Neural crest cell (in vitro differentiated cells): ENCODE data around the gene ST3GAL2. TPM values are rescaled to one million over a fixed set of nuclear protein-coding genes. Genes with fewer than 3 reads are reported as not detected.
A peak's percentile ranks its signal among the peaks of the same experiment; 100 is the strongest.

Source experiments
- DNase-seq: peaks from one replicate; pipeline ENCODE4 v3.0.0; 2021; ENCODE audit warnings: low read depth, mixed read lengths, low spot score
- H3K27ac Mint-ChIP-seq: one replicate; pipeline ENCODE4 v1.8.0; 2021; ENCODE audit warnings: mild to moderate bottlenecking, mixed read lengths; ENCODE audit not compliant: unreplicated experiment
- H3K27me3 Mint-ChIP-seq: 2 replicates; pipeline ENCODE4 v1.8.0; 2021; ENCODE audit warnings: low read depth, mild to moderate bottlenecking, mixed read lengths
- H3K36me3 Mint-ChIP-seq: 2 replicates; pipeline ENCODE4 v1.8.0; 2021; ENCODE audit warnings: low read depth, mild to moderate bottlenecking, mixed read lengths
- H3K4me1 Mint-ChIP-seq: 2 replicates; pipeline ENCODE4 v1.8.0; 2021; ENCODE audit warnings: mixed read lengths
- H3K4me3 Mint-ChIP-seq: one replicate; pipeline ENCODE4 v1.8.0; 2021; ENCODE audit warnings: mild to moderate bottlenecking, mixed read lengths
- H3K9me3 Mint-ChIP-seq: 2 replicates; pipeline ENCODE4 v1.8.0; 2021; ENCODE audit warnings: mixed read lengths
- total RNA-seq: library from RNA; stranded (reverse); gene quantifications from 2 replicates; pipeline ENCODE4 v1.2.1, GENCODE V29; 2021
- TF ChIP-seq, protein P1 (sequence below): fragments of 200-600 bp; sonication (generic); conservative IDR thresholded peaks from 2 replicates; pipeline ENCODE4 v1.5.0; 2021; ENCODE audit warnings: antibody characterized with exemption, mild to moderate bottlenecking

ST3GAL2 gene
- total RNA-seq, 1 donor from 2014 or later = 41.8 TPM

DNA sequence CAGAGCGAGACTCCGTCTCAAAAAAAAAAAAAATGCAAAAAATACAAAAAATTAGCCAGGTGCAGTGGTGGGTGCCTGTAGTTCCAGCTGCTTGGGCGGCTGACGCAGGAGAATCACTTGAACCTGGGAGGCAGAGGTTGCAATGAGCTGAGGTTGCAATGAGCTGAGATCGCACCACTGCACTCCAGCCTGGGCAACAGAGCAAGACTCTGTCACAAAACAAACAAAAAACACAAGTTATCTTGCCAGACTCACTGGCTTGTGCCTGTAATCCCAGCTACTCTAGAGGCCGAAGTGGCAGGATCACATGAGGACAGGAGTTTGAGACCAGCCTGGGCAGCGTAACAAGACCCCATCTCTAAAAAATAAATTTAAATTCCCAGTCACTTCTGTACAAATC lies 3.4 kb upstream of the ST3GAL2 start:
- TF ChIP-seq, protein P1, sequence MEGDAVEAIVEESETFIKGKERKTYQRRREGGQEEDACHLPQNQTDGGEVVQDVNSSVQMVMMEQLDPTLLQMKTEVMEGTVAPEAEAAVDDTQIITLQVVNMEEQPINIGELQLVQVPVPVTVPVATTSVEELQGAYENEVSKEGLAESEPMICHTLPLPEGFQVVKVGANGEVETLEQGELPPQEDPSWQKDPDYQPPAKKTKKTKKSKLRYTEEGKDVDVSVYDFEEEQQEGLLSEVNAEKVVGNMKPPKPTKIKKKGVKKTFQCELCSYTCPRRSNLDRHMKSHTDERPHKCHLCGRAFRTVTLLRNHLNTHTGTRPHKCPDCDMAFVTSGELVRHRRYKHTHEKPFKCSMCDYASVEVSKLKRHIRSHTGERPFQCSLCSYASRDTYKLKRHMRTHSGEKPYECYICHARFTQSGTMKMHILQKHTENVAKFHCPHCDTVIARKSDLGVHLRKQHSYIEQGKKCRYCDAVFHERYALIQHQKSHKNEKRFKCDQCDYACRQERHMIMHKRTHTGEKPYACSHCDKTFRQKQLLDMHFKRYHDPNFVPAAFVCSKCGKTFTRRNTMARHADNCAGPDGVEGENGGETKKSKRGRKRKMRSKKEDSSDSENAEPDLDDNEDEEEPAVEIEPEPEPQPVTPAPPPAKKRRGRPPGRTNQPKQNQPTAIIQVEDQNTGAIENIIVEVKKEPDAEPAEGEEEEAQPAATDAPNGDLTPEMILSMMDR = no peak
- Mint-ChIP-seq H3K4me3 (no peak overlapping the region), H3K4me1 (peaks cover 35% of the 10 kb centered on the region), H3K27me3 (no peaks in the 10 kb centered on the region), H3K9me3 (no peaks in the 10 kb centered on the region), H3K27ac (no peak overlapping the region), H3K36me3 (no peaks in the 10 kb centered on the region)
- DNase-seq = no peak

DNA sequence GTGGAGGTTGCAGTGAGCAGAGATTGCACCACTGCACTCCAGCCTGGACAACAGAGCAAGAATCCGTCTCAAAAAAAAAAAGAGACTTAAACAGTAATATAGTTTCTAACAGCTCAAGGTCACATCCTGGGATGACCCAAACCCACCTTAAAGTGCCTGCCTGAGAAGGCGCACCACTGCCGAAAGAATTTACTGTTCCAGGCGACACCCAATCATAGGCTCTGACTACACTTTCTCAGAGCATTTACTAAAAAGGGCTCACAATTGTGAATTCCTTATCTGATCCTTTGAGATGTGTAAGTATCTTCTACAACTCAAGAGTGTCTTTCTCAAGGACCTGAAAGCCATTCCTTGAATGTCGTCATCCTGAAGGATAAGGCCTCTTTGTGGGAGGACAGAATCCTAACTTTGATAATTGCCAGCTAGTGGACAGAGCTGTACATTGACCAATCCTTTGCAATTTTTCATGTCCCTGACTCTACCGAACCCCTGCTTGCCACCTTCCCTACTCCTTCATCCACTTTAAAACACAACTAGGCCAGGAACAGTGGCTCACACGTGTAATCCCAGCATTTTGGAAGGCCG lies 2.6 kb upstream of the ST3GAL2 start:
- H3K4me1 Mint-ChIP-seq = peaks cover 44% of the 10 kb centered on the region
- H3K27ac Mint-ChIP-seq = no peak overlapping the region
- no peaks in the 10 kb centered on the region for H3K9me3 Mint-ChIP-seq
- H3K36me3 Mint-ChIP-seq = no peaks in the 10 kb centered on the region
- TF ChIP-seq, protein P1 = no peak
- H3K27me3 Mint-ChIP-seq = no peaks in the 10 kb centered on the region
- H3K4me3 Mint-ChIP-seq = peak overlapping the region; percentile 66
- DNase-seq = no peak

DNA sequence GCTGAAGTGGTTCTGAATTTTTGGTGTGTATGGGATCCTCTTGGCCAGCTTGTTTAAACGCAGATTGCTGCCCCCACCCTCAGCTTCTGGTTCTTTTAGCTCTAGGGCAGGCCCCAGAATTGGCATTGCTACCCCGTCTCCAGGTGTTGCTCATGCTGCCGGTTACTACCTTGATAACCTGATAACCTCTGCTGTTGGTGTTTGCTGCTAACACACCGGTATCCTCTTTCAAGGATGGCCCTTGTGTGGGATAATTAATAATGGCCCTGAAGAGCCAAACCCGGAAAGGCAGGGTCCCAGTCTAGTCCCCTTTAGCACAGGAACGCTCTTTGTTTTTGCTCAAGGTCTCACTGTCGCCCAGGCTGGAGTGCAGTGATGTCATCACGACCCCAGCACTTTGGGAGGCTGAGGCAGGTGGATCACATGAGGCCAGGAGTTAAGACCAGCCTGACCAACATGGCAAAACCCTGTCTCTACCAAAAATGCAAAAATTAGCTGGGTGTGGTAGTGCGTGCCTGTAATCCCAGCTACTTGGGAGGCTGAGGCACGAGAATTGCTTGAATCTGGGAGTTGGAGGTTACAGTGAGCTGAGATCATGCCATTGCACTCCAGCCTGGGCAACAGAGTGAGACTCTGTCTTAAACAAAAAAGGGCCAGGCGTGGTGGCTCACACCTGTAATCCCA lies 1.3 kb upstream of the ST3GAL2 start:
- DNase-seq = no peak
- H3K9me3 Mint-ChIP-seq = no peaks in the 10 kb centered on the region
- TF ChIP-seq, protein P1 = no peak
- no peak overlapping the region for H3K27ac Mint-ChIP-seq
- H3K36me3 Mint-ChIP-seq = no peaks in the 10 kb centered on the region
- no peaks in the 10 kb centered on the region for H3K27me3 Mint-ChIP-seq
- peak overlapping the region; percentile 96 for H3K4me3 Mint-ChIP-seq
- H3K4me1 Mint-ChIP-seq = peaks cover 47% of the 10 kb centered on the region

DNA sequence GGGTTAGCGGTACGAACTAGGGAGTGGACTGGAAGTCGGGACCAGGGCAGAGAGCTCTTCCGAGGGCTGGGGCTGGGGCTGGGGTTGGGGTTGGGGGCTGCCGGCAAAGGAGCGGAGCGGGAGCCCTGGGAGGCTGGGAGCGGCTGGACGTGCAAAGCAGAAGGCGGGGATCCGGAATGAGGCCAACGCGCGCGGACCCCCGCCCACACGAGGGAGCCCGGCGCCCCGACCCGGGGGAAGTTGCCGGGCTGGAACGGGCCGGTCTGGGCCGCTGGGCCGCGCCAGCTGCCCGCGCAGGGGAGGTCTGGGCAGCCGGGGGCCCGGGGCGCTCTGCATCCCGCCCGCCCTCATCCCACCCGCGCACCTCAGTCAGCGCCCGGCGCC lies 323 bp downstream of the ST3GAL2 start:
- TF ChIP-seq, protein P1 = no peak
- no peaks in the 10 kb centered on the region for H3K27me3 Mint-ChIP-seq
- DNase-seq = no peak
- H3K36me3 Mint-ChIP-seq = peaks cover 3% of the 10 kb centered on the region
- no peaks in the 10 kb centered on the region for H3K9me3 Mint-ChIP-seq
- H3K4me3 Mint-ChIP-seq = peak overlapping the region; percentile 92
- peaks cover 45% of the 10 kb centered on the region for H3K4me1 Mint-ChIP-seq
- H3K27ac Mint-ChIP-seq = no peak overlapping the region

DNA sequence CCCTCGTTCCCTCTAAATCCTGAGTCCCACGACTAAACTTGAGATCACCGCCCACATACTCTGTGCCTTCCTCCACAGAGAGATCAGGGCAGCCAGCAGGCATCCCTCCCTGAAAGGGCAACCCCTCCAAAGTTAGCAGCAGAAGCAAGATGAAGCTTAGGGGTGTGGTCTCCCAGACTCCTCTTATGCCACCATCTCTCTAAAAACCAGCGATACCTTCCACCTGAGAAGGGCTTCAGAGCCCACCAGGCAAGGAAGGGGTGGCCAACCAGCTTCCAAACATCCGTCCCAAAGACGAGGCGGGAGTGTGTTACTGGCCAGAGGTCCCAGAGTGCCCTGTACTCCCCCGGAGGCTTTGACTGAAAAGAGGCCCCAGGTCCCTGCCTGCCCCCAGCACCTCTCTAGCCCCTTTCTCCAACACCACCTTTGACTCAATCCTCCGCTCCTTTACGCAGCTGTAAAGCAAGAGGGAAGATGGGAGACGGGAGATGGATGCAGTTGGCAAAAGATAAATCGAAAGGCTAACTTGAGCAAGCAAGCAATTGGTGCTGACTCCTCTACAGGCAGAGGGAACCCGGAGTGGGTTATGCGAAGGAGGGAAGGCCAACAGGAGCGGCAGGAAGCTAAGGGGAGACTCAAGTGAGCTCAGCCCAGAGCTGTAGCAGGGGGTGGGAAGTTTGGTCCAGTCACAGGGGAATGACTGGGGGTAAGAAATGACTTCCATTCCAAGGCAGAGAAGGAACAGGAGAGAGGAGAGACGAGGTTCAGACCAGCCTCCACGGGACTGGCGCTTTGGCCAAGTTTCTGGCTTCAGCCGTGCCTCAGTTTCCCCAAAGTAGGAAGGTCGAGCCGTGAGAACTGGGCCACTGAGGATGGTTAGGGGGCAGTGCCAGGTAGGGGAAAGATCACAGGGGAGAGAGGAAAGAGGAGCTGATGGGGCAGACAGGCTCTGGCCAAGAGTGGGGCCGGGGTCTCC lies 1.0 kb downstream of the ST3GAL2 start:
- H3K36me3 Mint-ChIP-seq = peaks cover 3% of the 10 kb centered on the region
- H3K27me3 Mint-ChIP-seq = no peaks in the 10 kb centered on the region
- H3K9me3 Mint-ChIP-seq = no peaks in the 10 kb centered on the region
- no peak for DNase-seq
- peak overlapping the region; percentile 64 for H3K27ac Mint-ChIP-seq
- H3K4me1 Mint-ChIP-seq = peaks cover 52% of the 10 kb centered on the region
- TF ChIP-seq, protein P1 = no peak
- H3K4me3 Mint-ChIP-seq = peak overlapping the region; percentile 92
